ENCODE data around the gene TMEM147. TPM values are rescaled to one million over a fixed set of nuclear protein-coding genes. Genes with fewer than 3 reads are reported as not detected.

The TMEM147 gene
- total RNA-seq, 2 donors from 2014 or later = 93.3 to 106 TPM

GRCh38 chr19:35555301-35556005 is 10.0 kb downstream of the TMEM147 start:
- H3K27me3 ChIP-seq = peaks cover 0 to 9% of the 10 kb centered on the region in 2 donors
- TF ChIP-seq, protein P1, sequence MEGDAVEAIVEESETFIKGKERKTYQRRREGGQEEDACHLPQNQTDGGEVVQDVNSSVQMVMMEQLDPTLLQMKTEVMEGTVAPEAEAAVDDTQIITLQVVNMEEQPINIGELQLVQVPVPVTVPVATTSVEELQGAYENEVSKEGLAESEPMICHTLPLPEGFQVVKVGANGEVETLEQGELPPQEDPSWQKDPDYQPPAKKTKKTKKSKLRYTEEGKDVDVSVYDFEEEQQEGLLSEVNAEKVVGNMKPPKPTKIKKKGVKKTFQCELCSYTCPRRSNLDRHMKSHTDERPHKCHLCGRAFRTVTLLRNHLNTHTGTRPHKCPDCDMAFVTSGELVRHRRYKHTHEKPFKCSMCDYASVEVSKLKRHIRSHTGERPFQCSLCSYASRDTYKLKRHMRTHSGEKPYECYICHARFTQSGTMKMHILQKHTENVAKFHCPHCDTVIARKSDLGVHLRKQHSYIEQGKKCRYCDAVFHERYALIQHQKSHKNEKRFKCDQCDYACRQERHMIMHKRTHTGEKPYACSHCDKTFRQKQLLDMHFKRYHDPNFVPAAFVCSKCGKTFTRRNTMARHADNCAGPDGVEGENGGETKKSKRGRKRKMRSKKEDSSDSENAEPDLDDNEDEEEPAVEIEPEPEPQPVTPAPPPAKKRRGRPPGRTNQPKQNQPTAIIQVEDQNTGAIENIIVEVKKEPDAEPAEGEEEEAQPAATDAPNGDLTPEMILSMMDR (IDR thresholded peaks at IDR 0.05) = no peak
- DNase-seq (ENCODE audit: low spot score) = no peak
- H3K9me3 ChIP-seq = no peaks in the 10 kb centered on the region
- no peaks in the 10 kb centered on the region for H3K36me3 ChIP-seq
- H3K27ac ChIP-seq = no peak overlapping the region
- no peak overlapping the region for H3K4me3 ChIP-seq
- peaks cover 0 to 14% of the 10 kb centered on the region in 2 donors for H3K4me1 ChIP-seq

- H3K27ac ChIP-seq = no peak overlapping the region
- H3K27me3 ChIP-seq = peaks cover 0 to 9% of the 10 kb centered on the region in 2 donors
- H3K4me1 ChIP-seq = peaks cover 0 to 14% of the 10 kb centered on the region in 2 donors
- no peaks in the 10 kb centered on the region for H3K9me3 ChIP-seq
- TF ChIP-seq, protein P1 (IDR thresholded peaks at IDR 0.05) = no peak
- H3K4me3 ChIP-seq = no peak overlapping the region
- no peak for DNase-seq (ENCODE audit: low spot score)
- no peaks in the 10 kb centered on the region for H3K36me3 ChIP-seq
Observed at GRCh38 chr19:35556025-35556590, 10.7 kb downstream of the TMEM147 start.

- Histone ChIP-seq H3K27me3 (peaks cover 0 to 9% of the 10 kb centered on the region in 2 donors), H3K4me1 (peaks cover 0 to 14% of the 10 kb centered on the region in 2 donors), H3K4me3 (peak overlapping the region in 1 of 2 donors; percentile 48), H3K36me3 (no peaks in the 10 kb centered on the region), H3K9me3 (no peaks in the 10 kb centered on the region), H3K27ac (no peak overlapping the region)
- TF ChIP-seq, protein P1 (IDR thresholded peaks at IDR 0.05) = no peak
- no peak for DNase-seq (ENCODE audit: low spot score)
Observed at GRCh38 chr19:35556846-35557538, 11.6 kb downstream of the TMEM147 start.

- TF ChIP-seq, protein P1 (IDR thresholded peaks at IDR 0.05) = no peak
- Histone ChIP-seq H3K27ac (no peak overlapping the region), H3K9me3 (no peaks in the 10 kb centered on the region), H3K27me3 (peaks cover 0 to 9% of the 10 kb centered on the region in 2 donors), H3K36me3 (no peaks in the 10 kb centered on the region), H3K4me1 (peaks cover 0 to 14% of the 10 kb centered on the region in 2 donors), H3K4me3 (peak overlapping the region; percentile 28 to 48)
- DNase-seq (ENCODE audit: low spot score) = no peak
Observed at GRCh38 chr19:35557539-35558399, 12.3 kb downstream of the TMEM147 start.

Measured in right atrium auricular region (tissue), 2 donors.